SW480 (cell line): Measurements from ENCODE around the gene SNX9.

Experiments
- DNase-seq: peaks from one replicate; pipeline ENCODE4 v3.0.0-alpha.2; 2016; ENCODE audit warnings: low spot score

SNX9 gene

DNA sequence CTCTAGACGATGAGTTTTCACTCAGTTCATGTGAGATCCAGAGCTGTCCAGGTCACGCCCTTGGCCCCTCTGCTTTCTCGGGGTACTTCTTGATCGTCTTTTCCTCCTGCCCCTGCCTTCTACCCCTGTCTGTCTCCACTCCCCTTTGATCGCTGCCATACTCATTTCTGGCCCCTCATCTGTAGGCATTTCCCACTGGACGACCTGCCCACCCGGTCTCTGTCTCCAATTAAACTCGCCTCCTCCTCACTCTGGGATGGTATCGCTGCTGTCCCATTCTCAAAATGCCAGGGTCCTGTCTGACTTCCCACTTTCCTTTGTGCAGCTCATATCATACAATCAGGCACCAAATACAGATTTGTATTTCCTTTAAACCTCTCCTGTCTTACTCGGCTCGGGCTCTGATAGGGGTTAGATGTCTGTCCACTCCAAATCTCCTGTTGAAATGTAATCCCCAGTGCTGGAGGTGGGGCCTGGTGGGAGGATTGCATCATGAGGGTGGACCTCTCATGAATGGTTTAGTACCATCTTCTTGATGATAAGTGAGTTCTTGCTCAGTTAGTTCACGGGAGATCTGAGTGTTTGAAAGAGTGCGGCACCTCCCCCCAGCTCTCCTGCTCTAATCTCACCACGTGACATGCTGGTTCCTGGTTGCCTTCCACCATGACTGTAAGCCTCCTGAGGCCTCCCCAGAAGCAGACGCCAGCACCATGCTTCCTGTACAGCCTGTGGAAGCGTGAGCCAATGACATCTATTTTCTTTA lies 155.2 kb downstream of the SNX9 start:
- DNase-seq, result no peak

DNA sequence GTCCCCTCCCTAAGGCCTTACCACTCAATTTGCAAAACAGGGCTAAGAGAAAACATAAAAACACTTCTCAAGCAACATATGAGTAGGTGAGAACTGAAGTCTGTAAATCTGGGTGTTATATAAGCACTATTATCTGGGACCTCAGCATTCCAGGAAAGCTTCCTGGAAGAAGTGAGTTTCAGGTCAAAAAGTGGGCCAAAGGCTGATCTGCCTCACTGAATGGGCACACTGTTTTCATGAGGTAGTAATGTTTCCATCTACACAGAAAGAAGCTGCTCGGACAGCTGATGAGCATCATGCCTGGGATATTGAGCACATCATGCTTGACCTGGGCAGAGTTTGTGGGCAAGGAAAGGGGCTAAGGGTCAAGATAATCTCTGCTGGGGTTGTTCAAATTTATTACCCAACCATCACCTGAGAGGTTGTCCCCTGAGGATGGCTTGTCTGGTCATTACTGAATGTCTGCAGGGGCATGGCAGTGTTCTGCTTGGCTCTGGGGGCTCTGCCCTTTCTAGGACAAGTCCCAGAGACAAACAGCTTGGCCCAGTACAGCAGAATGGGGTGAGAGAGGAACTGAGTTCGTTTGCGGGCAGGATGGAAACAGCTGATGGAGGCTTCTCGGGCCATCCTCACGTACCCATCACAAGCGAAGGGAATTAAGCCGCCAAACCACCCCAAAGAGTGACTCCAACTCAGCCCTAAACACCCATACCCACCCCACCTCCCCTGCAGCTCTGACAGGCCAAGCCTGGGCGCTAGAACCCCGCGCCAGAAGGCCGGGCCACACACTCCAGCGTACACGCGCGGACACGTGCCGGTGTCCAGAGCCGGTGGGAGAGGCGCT lies 157.5 kb downstream of the SNX9 start:
- no peak for DNase-seq

DNA sequence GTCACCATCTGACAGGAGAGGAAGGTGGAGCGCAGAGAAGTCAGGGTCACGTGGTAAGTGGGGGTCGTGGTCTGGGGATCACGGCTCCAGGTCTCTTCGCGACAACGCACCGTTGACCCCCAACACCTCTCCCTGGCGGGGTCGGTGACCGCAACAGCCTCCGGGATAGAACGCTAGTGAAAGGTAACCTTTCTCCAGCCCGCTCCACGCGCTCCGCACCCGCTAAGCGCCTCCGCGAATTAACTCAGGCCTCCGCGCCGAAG lies 158.0 kb downstream of the SNX9 start:
- no peak for DNase-seq

DNA sequence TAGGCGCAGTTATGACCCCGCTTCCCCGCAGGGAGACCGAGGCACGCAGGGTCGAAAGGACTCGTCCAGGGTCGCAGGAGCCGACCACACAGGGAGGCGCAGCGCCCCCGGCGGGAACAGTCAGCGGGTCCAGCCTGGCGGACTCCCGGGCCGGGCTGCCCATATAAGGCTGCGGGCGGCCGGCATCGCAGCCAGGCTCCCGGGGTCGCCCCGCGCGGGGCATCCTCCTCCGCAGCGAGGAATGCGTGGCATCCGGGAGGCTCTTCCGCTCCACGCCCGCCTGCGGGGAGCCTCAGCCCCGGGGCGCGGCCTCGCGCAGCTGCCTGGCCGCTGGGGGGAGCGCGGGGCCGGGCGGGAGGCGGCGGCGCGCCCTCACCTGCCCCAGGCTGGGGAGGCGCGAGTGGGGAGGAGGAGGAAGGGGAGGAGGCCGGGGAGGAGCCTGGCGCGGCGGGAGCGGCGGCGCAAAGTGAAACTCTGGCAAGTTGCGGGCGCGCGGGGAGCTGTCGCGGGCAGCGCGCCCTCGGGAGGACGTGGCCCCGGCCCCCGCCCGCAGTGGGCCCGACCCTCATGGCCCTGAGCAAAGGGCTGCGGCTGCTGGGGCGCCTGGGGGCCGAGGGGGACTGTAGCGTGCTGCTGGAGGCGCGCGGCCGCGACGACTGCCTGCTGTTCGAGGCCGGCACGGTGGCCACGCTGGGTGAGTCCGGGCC lies 158.5 kb downstream of the SNX9 start, which contains the start of gene SYNJ2:
SYNJ2 (plus strand) TSS at position 469 of the 707 bp plus-strand sequence; CDS start at position 568, 99 bp downstream.
- DNase-seq, result peak; percentile 84

DNA sequence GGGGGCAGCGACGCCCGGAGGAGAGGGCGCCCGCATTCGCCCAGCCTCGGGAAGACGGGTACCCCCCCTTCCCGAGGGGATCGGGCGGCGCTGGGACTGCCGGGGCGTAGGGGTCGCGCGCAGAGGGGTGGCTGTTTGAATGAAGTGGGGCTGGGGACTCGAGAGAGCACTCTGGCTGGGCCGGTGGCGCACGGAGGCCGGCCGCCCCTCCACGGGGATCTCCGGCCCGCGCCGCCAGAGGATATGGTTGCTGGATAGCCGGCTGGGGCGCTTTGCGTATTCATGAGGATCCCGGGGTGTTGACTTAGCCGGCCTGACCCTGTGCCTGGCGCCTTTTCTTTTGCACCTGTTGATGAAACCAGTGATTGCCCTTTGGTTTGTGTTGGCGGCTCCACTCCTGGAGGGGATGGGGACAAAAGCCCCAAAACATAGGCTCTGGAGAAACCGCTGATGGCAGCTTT lies 159.1 kb downstream of the SNX9 start:
- DNase-seq, result peak; percentile 34

DNA sequence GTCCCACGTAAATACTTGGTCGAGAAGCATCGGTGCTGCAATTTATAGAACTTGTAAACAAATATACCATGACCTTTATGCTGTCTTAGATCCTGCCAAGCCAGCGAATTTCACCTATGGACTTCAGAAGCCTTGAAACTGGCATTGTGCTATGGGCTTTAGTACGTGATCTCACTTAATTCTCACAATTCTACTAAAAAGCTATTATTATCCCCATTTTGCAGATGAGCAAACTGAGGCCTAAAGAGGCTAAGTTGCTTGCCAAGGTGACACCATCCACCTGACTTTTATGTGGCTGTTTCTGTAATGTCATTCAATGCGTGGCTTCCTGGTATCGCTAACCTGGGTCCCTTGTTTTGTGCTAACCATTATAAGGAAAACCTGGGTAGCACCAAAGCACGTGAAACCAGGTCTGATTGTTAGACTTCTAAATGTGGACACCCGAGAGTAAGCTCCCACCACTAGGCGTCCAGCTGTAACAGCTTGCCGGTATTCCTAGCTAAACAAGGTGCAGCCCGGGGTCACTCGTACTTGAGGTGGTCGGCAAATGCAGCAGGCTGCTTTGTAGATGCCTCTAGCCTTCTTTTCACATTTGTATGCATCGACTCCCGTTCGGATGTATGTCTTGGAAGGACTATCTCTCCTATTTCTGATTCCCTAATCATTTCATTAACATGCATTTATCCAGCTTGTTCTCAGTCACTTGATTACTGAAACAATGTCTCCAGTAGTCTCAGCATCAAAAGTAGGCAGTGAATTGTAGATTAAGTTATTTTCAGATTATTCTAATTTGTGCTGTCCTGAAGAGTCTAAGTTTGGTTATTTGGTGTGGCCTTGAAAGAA lies 159.7 kb downstream of the SNX9 start:
- peak; percentile 75 for DNase-seq

DNA sequence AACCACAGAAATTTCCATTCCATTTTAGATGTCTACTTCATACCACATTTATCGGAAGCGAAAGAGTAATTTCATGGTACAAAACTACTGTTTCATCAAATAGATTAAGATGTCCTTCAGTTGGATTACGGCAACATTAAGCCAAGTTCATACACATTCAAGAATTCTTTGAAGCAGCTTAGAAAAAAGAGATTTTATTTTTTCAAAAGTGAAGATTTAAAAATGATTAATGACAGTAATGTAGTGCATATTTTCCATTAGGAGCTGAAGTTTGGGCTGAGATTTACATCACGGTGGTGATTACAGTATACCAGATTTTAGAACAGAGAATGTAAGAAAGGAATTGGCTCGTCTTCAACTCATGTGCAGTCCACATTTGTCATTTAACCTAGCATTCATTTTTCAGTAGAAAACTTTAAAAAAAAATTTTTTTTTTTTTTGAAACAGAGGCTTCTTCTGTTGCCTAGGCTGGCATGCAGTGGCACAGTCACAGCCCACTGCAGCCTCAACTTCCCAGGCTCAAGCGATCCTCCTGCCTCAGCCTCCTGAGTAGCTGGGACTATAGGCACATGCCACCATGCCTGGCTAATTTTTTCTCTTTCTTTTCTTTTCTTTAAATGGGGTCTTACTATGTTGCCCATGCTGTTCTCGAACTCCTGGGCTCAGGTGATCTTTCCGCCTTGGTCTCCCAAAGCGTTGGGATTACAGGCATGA lies 160.5 kb downstream of the SNX9 start:
- DNase-seq, result no peak

DNA sequence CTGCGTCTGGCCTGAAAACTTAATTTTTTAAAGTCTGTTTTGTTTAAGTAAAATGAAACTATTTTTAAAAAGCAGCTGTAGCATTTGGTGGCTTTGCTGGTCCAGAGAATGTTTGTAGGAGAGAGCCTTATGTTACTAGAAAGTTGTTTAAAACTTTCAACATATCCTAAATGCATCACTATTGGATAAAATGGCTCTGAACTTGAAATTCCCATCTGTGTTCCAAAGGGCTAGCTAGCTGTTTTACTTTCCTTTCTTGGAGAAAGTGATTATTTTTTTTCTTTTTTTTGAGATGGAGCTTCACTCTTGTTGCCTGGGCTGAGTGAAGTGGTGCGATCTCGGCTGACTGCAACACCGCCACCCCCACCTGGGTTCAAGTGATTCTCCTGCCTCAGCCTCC lies 161.1 kb downstream of the SNX9 start:
- DNase-seq, result no peak

DNA sequence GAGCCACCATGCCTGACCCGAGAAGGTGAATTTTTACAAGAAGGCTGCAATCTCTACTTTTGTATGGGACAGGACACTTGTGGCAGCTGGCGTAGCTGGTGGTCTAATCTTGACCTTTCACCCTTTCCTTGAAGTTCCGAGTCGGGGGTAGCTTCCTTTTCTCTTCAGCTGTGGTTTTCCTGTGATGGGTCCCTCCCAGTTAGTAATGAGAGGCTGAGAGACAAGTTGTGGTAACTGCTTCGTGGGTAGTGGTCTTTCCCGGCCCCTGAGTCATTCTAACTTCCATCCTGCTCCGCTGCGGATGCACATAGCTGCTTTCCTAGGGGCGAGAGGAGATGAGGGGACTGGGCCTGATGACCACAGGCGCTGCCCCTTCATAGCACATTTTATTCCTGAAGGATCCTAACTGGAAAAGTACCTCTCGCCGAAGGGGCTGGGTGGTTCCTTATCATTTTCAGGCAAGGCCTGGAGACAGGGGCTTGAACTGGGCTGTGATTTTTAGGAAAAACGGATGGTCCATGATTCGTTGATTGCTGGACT lies 161.7 kb downstream of the SNX9 start:
- no peak for DNase-seq

DNA sequence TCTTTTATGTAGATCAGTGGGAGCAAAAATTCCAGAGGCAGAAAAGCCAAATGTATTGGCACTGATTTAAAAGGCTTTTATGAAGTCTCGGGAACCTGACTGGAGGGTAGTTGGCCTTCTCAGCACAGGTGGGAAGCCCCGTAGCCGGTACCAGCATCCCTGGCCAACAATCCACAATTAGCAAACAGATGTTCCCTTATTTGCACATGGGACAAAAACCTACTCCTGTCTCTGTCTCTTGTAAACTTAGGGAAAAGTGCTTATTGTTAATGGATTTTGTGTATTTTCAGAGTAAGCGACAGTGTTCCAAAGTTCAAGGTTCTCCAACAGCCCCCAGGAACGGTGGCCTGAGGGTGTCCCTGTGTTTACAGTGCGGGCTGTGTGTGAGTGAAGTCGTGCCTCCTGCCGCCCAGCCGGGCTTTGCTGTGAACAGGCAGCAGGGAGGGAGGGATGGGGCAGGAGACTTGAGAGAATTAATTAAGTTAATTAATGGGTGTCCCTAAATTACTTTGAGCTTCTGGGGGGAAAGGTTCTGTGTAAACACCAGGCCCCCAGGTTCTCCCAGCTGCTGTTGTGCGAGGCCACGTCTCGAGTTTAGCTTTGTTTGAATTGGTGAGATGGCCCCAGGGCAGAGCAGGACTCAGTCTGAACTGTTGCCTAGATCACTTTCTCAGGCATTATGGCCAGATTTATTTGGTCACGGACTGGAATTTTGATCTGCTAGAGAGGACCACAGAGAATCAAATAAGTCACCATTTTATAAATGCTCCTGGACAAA lies 162.5 kb downstream of the SNX9 start:
- no peak for DNase-seq

DNA sequence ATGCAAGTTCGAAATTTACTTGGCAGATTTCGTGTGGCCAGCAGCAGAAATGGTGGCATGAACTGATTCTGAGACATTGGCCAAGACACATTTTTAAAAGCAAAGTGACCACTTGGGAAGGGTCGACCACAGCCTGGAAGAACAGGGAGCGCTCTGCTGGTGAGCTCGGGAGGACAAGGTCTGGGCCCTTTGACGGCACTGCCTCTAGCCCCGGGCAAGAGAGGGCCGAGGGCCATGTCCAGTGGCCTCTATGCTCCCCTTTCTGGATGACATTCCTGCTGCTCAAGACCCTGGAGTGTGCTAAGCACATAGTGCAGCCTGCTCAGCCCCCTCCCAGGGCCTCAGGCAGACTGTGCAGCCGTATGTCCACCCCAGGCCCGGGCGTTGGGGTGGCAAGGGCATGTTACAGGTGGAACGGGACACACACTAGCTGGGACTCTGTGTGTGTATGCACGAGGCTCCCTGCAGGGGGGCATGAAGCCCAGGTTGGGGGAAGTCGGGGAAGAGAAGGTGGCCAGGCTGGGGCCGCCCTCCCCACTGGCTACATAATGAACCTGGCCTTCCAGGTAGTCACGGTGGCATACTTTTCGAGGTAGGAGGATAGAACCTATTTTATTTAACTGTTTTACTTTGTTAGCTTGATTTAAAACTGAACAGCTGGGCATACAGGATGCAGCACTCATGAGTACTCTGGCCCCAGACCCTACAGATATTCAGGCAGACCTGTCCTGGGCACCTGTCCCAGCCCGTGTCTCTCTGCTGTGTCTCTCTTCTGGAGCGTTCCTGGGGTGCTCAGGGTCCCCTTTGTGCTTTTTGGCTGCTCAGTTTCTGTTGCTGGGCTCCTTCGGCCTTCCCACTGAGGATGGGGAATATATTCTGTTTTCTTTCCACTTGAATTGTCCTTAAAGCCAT lies 165.0 kb downstream of the SNX9 start:
- no peak for DNase-seq

DNA sequence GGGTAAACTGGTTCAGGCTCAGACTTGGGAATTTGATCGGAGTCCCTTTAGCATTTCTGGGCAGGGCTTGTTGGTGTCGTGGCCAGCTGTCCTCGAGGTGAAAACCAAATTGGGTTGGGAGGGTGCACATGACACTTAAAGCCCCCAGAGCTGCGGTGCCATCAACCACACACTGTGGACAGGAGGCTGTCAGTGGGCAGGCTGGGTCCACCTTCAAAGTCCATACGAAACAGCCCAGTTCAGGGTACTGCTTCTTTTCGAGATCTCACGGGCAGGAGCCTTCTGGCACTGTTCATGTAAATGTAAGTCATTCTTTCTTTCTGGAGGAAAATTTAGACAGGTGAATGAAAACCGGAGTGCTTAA lies 165.6 kb downstream of the SNX9 start:
- no peak for DNase-seq

DNA sequence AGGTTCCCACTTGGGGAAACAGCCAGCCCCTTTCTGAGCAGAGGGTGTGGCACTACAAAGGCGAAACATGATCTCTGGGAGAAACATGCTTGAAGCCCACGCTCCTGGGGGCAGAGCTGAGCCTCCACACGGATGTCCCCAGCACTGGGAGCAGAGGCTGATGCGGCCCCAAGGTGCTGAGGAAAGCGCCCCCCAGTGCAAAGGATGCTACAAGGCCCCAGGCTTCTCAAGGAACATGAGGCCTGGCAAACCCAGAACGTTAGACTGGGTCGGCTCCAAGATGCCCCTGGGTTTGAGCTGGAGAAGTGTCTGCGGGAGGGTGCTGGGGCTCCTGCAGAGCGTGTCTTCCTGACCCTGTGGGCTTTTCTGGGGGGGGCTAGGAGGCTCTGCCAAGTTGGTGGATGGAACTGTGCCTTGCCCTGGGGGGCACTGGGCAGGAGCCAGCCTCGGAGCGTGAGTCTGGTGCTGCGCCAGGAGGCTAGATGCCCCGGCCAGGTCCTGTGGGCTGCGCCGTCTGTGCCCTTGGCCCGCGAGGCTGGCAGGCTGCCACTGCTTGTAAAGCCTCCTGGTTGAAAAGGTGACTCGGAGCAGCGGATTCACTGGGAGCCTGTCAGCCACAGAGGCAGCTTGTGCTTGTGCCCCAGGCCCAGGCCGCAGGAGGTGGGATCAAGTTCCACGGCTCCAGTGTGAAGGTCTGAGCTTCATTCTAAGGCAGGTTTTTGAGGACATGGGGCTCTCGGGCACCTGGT lies 166.7 kb downstream of the SNX9 start:
- peak; percentile 73 for DNase-seq

DNA sequence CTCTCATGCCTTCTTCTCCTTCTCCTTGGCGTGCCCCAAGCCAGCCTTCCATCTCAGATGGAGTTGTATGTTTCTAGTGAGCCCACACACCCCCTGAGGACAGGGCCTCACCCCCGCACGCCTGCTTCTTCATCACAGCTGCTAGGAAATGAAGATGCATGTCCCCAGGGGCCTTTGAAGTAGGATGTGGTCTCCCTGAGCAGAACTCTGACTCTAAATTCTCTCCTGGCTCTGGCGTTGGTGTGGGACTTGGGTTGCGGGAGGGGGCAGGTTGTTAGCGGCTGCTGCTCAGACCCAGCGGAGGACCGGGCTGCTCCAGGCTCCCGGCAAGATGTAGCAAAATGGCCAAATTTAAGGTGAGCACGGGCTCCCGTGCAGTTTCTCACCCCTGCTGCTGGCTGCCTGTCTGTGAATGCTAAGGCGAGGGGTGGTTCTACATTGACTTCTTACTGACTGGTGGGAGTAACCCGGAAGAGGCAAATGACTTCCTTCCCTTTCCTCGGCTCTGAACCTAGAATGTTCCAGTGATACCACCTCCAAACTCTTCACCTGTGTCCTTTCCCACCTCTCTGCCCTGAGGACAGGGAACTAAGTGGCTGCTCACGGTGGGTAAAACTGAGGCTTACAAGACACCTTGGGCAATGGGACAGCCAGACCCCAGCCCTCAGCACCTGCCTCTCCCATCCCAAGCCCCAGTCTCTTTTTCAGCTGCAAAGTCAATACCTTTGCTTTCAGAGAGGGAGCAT lies 167.4 kb downstream of the SNX9 start:
- no peak for DNase-seq

DNA sequence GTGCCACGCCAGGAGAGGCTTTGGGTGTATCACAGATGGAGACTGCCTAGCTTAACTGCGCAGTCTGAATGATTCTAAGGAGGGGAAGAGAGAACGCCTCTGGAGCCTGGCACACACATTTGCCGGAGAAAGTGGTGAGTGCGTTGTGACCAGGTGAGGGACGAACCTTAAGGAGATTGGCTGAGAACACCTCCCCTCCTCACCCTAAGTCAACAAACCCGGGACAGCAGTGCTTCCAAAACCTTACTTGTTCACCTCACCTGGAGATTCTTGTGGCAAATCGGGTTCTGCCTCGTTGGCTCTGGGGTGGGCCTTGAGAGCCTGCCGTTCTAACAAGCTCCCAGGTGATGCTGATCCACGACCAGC lies 168.0 kb downstream of the SNX9 start:
- no peak for DNase-seq

DNA sequence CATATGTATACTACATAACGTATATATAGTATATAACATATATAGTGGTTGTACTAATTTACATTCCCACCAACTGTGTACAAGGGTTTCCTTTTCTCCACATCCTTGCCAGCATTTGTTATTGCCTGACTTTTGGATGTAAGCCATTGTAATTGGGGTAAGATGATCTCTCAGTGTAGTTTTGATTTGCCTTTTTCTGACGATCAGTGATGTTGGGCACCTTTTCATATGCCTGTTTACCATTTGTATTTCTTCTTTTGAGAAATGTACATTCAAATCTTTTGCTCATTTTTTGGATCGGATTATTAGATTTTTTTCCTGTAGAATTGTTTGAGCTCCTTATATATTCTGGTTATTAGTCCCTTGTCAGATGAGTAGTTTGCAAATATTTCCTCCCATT lies 170.0 kb downstream of the SNX9 start:
- DNase-seq, result no peak

DNA sequence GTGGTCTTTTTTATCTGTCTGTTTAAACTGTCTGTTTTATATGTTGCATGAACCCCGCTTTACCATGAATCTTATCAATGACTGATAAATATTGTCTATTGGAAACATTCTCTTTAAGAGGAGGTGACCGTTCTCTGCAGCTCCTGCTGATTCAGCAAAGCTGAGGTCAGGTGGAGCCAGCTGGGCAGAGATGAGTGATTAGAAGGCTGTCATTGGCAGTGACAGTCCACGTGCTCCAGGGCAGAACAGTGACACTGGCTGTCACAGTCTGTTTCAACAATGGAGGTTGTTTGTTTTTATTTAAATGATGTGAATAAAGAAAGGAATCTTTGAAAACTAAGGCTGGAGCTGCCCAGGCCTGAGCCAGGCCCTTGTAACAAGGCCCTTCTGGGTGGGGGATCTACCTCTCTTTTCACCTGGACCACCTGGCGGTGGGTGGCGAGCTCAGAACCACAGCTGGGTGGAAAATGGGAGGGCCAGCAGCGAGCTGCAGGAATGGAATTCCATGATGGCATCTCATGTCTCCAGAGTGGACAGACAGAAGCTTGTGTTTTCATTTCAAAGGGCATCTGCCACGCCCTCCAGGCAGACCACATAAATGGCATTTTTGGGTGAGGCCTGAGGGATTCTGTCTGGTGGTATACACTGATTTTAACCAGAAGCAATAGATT lies 171.2 kb downstream of the SNX9 start:
- peak; percentile 83 for DNase-seq
